ENCODE data around the gene TTC1. TPM values are rescaled to one million over a fixed set of nuclear protein-coding genes. Genes with fewer than 3 reads are reported as not detected.
A peak's percentile ranks its signal among the peaks of the same experiment; 100 is the strongest.

The TTC1 gene
- total RNA-seq, 1 donor from 2014 or later = 50.3 TPM

- TF ChIP-seq CTCF (conservative IDR thresholded peaks at IDR 0.05; ENCODE audit: low read depth, low read length) = no peak
- H3K4me3 ChIP-seq (ENCODE audit: low read depth, low read length) = no peak overlapping the region
- DNase-seq (ENCODE audit: low read depth) = no peak
These were observed 30.6 kb upstream of the TTC1 start for GRCh38 chr5:159978358-159978757.

DNA sequence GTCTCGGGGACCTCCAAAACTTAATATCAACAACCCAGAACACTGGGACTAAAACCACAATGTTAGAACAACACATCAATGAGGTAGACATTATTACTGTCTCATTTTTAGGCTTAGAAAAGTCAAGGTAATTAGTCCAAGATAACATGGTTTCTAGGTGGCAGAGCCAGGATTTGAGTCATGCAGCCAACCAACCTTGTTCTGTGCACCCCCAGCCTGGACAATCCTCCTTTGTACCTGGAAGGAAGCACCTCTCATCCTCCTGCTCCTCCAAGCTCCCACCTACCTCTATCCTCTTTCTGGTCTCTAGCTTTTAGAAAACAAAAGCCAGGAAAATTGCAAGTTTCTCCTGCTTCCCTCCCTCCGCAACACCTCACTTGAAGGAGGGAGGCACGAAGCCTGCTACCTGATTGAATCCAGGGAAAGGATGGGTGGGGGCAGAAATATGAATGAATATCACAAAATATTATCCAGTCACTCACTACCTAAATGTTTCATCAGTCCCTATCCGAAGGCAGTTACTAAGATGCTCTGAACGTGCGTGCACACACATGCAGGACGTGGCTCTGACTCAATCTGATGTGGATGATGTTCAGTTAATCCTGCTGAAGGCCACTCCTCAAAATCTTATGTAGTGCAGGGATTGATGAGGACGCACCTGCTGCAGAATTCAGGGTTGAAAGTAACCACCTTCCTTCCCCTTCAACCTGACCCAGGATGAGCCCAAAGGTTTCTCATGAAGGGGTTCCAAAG, 26.3 kb upstream of the TTC1 start:
- no peak for DNase-seq (ENCODE audit: low read depth)
- no peak overlapping the region for H3K4me3 ChIP-seq (ENCODE audit: low read depth, low read length)
- TF ChIP-seq CTCF (conservative IDR thresholded peaks at IDR 0.05; ENCODE audit: low read depth, low read length) = no peak

GRCh38 chr5:159987031-159987674, 21.8 kb upstream of the TTC1 start:
- peak; percentile 88 for TF ChIP-seq CTCF (conservative IDR thresholded peaks at IDR 0.05; ENCODE audit: low read depth, low read length)
- DNase-seq (ENCODE audit: low read depth) = no peak

GRCh38 chr5:159990506-159990905, 18.4 kb upstream of the TTC1 start:
- no peak for DNase-seq (ENCODE audit: low read depth)
- H3K4me3 ChIP-seq (ENCODE audit: low read depth, low read length) = no peak overlapping the region
- no peak for TF ChIP-seq CTCF (conservative IDR thresholded peaks at IDR 0.05; ENCODE audit: low read depth, low read length)

More at GRCh38 chr5:159987031-159987674, 21.8 kb upstream of the TTC1 start:
- H3K4me3 ChIP-seq (ENCODE audit: low read depth, low read length) = peak overlapping the region; percentile 61

DNA sequence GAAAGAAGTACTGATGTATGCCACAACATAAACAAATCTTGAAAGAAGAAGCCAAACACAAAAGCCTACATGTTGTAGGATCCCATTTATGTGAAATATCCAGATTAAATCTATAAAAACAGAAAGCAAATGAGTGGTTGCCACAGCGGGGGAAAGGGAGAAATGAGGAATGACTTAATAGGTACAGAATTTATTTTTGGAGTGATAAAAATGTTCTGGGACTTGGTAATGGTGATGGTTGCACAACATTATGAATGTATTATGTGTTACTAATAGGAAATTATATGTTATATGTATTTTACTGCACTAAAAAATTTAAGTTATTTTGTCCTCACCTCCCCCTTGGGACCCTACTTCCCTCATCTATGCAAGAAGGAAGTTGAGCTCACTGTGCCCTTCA, 16.4 kb upstream of the TTC1 start:
- no peak for TF ChIP-seq CTCF (conservative IDR thresholded peaks at IDR 0.05; ENCODE audit: low read depth, low read length)
- H3K4me3 ChIP-seq (ENCODE audit: low read depth, low read length) = no peak overlapping the region
- no peak for DNase-seq (ENCODE audit: low read depth)

DNA sequence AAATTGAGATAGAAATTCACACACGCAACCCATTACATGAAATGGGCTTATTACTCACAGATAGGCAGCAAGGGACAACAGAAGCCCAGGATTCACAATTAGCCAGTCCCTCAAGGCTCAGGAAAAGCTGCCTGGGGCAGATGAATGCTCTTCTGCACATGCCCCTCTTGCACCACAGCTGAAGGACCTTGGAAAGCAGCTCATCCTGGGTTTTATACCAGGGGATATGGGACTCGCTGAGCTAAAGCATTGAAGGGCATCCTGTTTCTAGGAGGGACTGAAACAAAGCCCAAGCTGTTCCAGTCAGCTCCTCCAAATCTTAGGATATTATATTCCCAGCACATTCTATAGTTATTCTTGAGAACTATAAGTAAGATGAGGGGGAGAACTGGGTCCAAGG, 15.7 kb upstream of the TTC1 start:
- DNase-seq (ENCODE audit: low read depth) = no peak

More for the DNA sequence above, 15.7 kb upstream of the TTC1 start:
- TF ChIP-seq CTCF (conservative IDR thresholded peaks at IDR 0.05; ENCODE audit: low read depth, low read length) = no peak
- no peak overlapping the region for H3K4me3 ChIP-seq (ENCODE audit: low read depth, low read length)
